Thyroid gland (tissue), 4 donors: Measurements from ENCODE around the gene NOTCH3. TPM values are rescaled to one million over a fixed set of nuclear protein-coding genes. Genes with fewer than 3 reads are reported as not detected.

ENCODE experiments used
- DNase-seq, 2 donors: peaks; one replicate each; pipeline ENCODE4 v3.0.0-alpha.2; 2019
- H3K27ac ChIP-seq, 3 donors: fragments of 200-600 bp; sonication (generic); 1 replicate in 2 of 3; 2 replicates in 1 of 3; pipeline ENCODE4 v1.5.1; 2016 to 2019; ENCODE audit warnings: mild to moderate bottlenecking in 1 of 3, moderate library complexity in 1 of 3
- H3K27me3 ChIP-seq: fragments of 200-600 bp; sonication (generic); one replicate; pipeline ENCODE4 v1.5.1; 2019
- H3K36me3 ChIP-seq, 2 donors: fragments of 200-600 bp; sonication (generic); one replicate each; pipeline ENCODE4 v1.5.1; 2016 to 2019
- H3K4me1 ChIP-seq, 2 donors: fragments of 200-600 bp; sonication (generic); one replicate each; pipeline ENCODE4 v1.5.1; 2017 to 2019
- H3K4me3 ChIP-seq, 3 donors: fragments of 200-600 bp; sonication (generic); replicated peaks in 1 of 3; 1 replicate in 2 of 3; 2 replicates in 1 of 3; pipeline ENCODE4 v1.5.1; 2016; ENCODE audit warnings: mild to moderate bottlenecking in 1 of 3
- H3K9me3 ChIP-seq: fragments of 200-600 bp; sonication (generic); one replicate; pipeline ENCODE4 v1.5.1; 2017
- POLR2A ChIP-seq, 2 donors: fragments of 450-650 bp; IDR thresholded peaks; one replicate each; pipeline ENCODE4 v1.6.1; 2017; ENCODE audit warnings: antibody characterized with exemption in 2 of 2, mild to moderate bottlenecking in 2 of 2, moderate library complexity in 1 of 2
- WGBS, 2 donors: methylation state at CpG; one replicate each; pipeline ENCODE4 v1.1.5; 2017; 5-methylcytosine and 5-hydroxymethylcytosine counted together
- intact Hi-C: fragments of 100-400 bp; cut with DNase I; formaldehyde crosslinking; loops from one replicate; pipeline ENCODE4 v1.15.1; 2023
- total RNA-seq, 4 donors: library from RNA; depleted of rRNA; stranded (reverse); fragments of >200 nt; gene quantifications; one replicate each; pipeline ENCODE4 v1.2.3, GENCODE V29; 2016
- TF ChIP-seq, protein P1 (sequence below), 6 experiments: fragments of 200-600 bp in 3 of 6; fragments of 450-650 bp in 3 of 6; sonication (generic) in 3 of 6; IDR thresholded peaks; one replicate each; pipeline ENCODE4 v1.5.1; 2016 to 2019; ENCODE audit warnings: antibody characterized with exemption in 6 of 6, mild to moderate bottlenecking in 2 of 6, inconsistent platforms in 1 of 6, moderate library complexity in 1 of 6

NOTCH3 gene
- total RNA-seq, 4 donors from 2014 or later, result 10.9 to 53.9 (median 20.0) TPM

DNA sequence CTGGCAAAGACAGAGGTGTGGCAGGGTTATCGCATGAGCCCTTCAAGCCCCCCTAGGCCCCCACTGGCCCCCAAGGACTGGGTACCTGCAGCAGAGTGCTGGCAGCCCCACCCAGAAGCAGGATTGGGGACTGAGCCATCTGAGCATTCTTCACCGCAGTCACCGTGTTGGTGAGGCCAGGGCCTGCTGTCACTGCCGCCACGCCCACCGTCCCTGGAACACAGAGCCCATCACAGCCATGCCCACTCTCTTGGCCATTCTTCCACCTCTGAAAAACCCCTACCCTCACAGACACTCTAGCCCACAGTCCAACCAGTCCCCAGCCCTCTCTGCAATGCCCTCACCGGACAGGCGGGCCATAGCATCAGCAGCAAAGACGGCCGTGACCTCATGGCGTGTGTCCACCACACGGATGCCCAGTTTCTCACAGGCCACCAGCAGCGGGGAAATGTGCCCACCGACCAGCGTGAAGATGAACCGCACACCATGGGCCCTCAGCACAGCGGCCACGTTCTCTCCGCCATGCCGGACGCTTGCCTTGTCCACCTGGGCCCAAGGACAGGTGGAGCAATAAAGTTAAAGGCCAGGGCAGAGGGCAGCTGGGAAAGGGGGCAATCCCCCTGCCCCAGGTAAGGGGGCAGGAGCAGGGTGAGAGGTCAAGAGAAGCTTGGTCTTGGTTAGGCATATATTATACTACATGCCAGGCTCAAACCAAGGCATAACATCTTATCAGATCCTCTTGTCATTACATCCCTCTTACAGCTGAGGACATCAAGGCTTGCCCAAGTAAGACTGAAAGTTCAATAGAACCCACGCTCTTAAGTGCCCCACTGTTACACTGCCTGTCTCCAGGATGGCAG is 77.5 kb downstream of the NOTCH3 start:
- TF ChIP-seq, protein P1, sequence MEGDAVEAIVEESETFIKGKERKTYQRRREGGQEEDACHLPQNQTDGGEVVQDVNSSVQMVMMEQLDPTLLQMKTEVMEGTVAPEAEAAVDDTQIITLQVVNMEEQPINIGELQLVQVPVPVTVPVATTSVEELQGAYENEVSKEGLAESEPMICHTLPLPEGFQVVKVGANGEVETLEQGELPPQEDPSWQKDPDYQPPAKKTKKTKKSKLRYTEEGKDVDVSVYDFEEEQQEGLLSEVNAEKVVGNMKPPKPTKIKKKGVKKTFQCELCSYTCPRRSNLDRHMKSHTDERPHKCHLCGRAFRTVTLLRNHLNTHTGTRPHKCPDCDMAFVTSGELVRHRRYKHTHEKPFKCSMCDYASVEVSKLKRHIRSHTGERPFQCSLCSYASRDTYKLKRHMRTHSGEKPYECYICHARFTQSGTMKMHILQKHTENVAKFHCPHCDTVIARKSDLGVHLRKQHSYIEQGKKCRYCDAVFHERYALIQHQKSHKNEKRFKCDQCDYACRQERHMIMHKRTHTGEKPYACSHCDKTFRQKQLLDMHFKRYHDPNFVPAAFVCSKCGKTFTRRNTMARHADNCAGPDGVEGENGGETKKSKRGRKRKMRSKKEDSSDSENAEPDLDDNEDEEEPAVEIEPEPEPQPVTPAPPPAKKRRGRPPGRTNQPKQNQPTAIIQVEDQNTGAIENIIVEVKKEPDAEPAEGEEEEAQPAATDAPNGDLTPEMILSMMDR (IDR thresholded peaks at IDR 0.05), result no peak
- TF ChIP-seq POLR2A (IDR thresholded peaks at IDR 0.05), result no peak
- no peak overlapping the region for H3K4me3 ChIP-seq
- no peaks in the 10 kb centered on the region for H3K9me3 ChIP-seq
- 92 to 93% methylated on average over 4 to 21 of the region's 22 CpGs for WGBS, 2 donors
- peak overlapping the region in 1 of 3 donors; percentile 33 for H3K27ac ChIP-seq
- H3K27me3 ChIP-seq, result no peaks in the 10 kb centered on the region
- peaks cover 17 to 18% of the 10 kb centered on the region in 2 donors for H3K4me1 ChIP-seq
- H3K36me3 ChIP-seq, result peaks cover 23 to 28% of the 10 kb centered on the region in 2 donors
- intact Hi-C loops, result no loop called here
- DNase-seq, result no peak

DNA sequence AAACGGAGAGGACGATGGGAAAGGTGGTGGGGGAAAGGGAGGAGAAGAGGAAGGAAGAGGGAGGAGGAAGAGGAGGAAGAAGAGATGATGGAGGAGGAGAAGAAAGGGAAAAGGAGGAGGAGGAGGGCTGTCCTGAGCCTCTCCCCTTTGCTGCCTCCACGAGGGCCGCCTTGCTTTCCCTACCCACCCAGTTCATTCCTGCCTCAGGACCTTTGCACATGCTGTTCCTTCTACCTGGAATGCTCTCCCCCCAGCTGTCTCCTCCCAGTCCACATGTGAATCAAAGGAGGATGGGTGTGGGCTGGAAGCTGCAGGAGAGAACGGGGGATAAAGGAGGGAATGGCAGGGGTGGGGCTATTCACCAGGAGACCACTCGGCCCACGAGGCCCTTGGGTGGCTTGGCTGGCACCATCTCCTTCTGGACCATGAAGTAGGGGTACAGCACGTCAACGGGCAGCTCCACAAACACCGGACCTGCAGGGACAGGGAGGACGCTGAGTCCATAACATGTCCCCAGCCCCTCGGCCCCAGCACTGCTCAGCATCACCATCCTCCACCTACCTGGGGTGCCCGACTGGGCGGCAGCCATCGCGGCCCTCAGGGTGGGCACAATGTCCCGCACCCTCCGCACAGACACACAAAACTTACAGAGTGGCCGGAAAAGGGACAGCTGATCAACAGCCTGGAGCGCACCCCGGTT is 78.3 kb downstream of the NOTCH3 start:
- H3K9me3 ChIP-seq, result no peaks in the 10 kb centered on the region
- H3K27me3 ChIP-seq, result no peaks in the 10 kb centered on the region
- H3K4me1 ChIP-seq, result peaks cover 17 to 18% of the 10 kb centered on the region in 2 donors
- no peak for TF ChIP-seq POLR2A (IDR thresholded peaks at IDR 0.05)
- TF ChIP-seq, protein P1 (IDR thresholded peaks at IDR 0.05), result no peak
- intact Hi-C loops, result no loop called here
- H3K4me3 ChIP-seq, result no peak overlapping the region
- WGBS, 2 donors, result 94 to 95% methylated on average over 11 to 21 of the region's 21 CpGs
- no peak overlapping the region for H3K27ac ChIP-seq
- DNase-seq, result no peak
- H3K36me3 ChIP-seq, result peaks cover 31 to 36% of the 10 kb centered on the region in 2 donors

DNA sequence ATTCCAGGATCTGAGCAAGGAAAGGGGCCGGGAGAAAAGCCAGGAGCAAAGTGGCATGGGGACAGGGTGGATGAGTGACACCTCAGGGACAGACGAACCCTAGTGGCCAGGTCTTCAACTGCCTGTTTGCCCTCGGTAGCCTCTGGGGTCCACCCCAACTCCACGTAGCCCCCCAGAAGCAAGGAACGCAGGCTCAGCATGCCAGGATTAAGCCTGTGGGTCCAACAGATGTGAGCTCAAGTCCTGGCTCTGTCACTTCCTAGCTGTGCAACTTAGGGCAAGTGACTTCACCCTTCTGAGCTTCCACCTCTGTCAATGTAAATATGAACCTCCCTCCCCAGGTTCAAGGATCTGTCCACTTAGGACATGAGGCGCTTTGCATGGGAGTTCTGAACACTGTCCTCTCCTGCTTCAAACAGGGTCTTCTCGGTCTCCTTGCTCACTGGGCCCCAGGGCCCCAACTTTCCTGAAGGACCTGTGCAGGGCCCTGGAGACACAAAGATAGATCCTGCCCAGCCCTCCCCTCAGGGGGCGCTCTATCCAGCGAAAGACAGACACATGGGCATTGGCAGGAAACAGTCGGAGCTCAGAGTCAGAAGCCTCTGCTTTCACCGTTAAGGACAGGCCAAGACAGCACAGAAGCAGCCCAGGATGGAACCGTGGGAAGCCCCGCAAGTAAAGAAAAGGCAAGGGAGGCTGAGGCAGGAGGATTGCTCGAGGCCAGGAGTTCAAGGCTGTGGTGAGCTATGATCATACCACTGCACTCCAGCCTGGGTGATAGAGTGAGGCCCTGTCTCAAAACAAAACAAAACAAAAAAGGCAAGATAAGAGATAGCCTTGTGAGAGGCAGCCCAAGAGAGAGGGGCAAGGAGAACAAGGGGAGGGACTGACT is 80.4 kb downstream of the NOTCH3 start:
- Histone ChIP-seq H3K27me3 (no peaks in the 10 kb centered on the region), H3K4me3 (no peak overlapping the region), H3K4me1 (peaks cover 18 to 20% of the 10 kb centered on the region in 2 donors), H3K9me3 (no peaks in the 10 kb centered on the region), H3K27ac (no peak overlapping the region), H3K36me3 (peaks cover 43 to 52% of the 10 kb centered on the region in 2 donors)
- DNase-seq, result no peak
- intact Hi-C loops, result no loop called here
- WGBS, 2 donors, result 91 to 96% methylated on average over 10 to 14 of the region's 14 CpGs
- TF ChIP-seq, protein P1 (IDR thresholded peaks at IDR 0.05), result no peak
- TF ChIP-seq POLR2A (IDR thresholded peaks at IDR 0.05), result no peak

DNA sequence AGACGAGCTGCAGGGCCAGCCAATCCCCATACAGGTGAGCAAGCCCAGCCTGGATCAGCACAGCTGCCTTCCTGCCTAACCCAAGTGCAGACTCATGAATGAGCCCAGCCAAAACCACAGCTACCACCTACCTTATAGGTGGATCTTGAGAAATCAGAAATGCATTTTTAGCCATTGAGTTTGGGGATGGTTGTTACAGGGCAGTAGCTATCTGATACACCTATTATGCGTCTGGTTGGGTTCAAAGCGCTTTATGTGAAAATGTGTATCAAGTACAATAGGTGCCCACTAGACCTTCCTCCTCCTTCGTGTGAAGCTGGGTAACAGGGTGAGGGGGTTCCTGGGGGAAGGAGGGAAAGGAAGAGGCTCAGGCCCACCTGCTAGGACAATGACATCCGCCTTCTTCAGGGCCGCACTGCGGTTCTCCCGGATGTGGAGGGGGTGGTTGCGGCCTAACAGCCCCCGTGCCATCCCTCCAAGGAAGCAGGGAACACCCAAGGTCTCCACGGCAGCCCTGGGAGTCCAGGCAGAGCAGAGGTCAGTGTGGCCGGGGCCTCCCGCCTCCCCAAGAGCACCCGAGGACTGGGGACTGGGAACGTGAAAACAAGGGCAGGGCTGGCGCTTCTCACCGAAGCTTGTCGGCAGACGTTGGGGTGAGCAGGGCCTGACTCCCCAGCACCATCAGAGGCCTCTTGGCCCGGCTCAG is 81.9 kb downstream of the NOTCH3 start:
- H3K4me3 ChIP-seq, result no peak overlapping the region
- no peaks in the 10 kb centered on the region for H3K27me3 ChIP-seq
- intact Hi-C loops, result no loop called here
- H3K9me3 ChIP-seq, result no peaks in the 10 kb centered on the region
- H3K4me1 ChIP-seq, result peaks cover 7 to 16% of the 10 kb centered on the region in 2 donors
- 97% methylated on average over 16 to 20 of the region's 20 CpGs for WGBS, 2 donors
- no peak for TF ChIP-seq POLR2A (IDR thresholded peaks at IDR 0.05)
- TF ChIP-seq, protein P1 (IDR thresholded peaks at IDR 0.05), result no peak
- no peak overlapping the region for H3K27ac ChIP-seq
- H3K36me3 ChIP-seq, result peaks cover 45 to 54% of the 10 kb centered on the region in 2 donors
- no peak for DNase-seq
